RWPE2 (cell line): ENCODE results near the gene CLMN.

ENCODE experiments used
- ATAC-seq: fragments of 200-7000 bp; cut with Tn5 transposase; 3 replicates; pipeline ENCODE4 v1.9.1; 2021; ENCODE audit warnings: low read depth
- DNase-seq: peaks from one replicate; pipeline ENCODE4 v3.0.0-alpha.2; 2020; ENCODE audit warnings: low spot score
- H3K27ac ChIP-seq: fragments of 450-650 bp; 2 replicates; pipeline ENCODE4 v1.5.1; 2017; ENCODE audit warnings: mild to moderate bottlenecking; ENCODE audit not compliant: poor library complexity, severe bottlenecking
- H3K27me3 ChIP-seq: fragments of 250-450 bp; sonication (Bioruptor Pico); 2 replicates; pipeline ENCODE4 v1.5.1; 2021; ENCODE audit warnings: mild to moderate bottlenecking, moderate library complexity; ENCODE audit not compliant: insufficient read depth, poor library complexity, severe bottlenecking
- H3K36me3 ChIP-seq: fragments of 250-450 bp; sonication (Bioruptor Pico); 2 replicates; pipeline ENCODE4 v1.5.1; 2020; ENCODE audit warnings: low read depth, mild to moderate bottlenecking, moderate library complexity
- H3K4me1 ChIP-seq: fragments of 250-450 bp; sonication (Bioruptor Pico); 2 replicates; pipeline ENCODE4 v1.5.1; 2021; ENCODE audit warnings: mild to moderate bottlenecking, moderate library complexity; ENCODE audit not compliant: insufficient read depth, poor library complexity, severe bottlenecking
- H3K4me3 ChIP-seq: fragments of 250-450 bp; sonication (Bioruptor Pico); 2 replicates; pipeline ENCODE4 v1.5.1; 2021; ENCODE audit warnings: mild to moderate bottlenecking, moderate library complexity; ENCODE audit not compliant: severe bottlenecking
- H3K9me3 ChIP-seq: fragments of 250-450 bp; sonication (Bioruptor Pico); 2 replicates; pipeline ENCODE4 v1.5.1; 2021; ENCODE audit warnings: mild to moderate bottlenecking, moderate library complexity; ENCODE audit not compliant: severe bottlenecking
- TF ChIP-seq, protein P1 (sequence below): fragments of 450-650 bp; IDR thresholded peaks from one replicate; pipeline ENCODE4 v1.5.1; 2017; ENCODE audit warnings: mild to moderate bottlenecking, moderate library complexity; ENCODE audit not compliant: poor library complexity, severe bottlenecking

Gene CLMN

DNA sequence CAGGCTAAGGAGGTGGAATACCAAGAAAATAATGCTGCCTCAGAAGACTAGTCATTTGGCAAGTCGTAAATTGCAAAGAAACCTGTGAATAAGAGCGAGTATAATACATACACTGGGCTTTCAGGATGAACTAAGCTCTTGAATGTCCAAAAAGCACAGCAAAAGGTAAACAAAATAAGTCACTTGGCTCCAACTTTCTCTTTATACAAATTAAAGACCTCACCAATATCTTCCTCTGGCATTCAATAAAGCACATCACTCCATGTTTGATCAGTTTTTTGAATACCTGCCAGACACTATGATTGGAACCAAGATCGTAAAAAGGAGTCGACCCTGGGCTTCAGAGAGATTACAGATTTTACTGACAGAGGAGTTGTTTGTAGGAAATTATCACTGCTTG, 165.8 kb downstream of the CLMN start:
- H3K4me3 ChIP-seq = no peak overlapping the region
- no peaks in the 10 kb centered on the region for H3K27me3 ChIP-seq
- peaks cover 6% of the 10 kb centered on the region; the same call in 1 of the 2 replicates for H3K36me3 ChIP-seq
- ATAC-seq = no peak
- no peak for DNase-seq
- TF ChIP-seq, protein P1, sequence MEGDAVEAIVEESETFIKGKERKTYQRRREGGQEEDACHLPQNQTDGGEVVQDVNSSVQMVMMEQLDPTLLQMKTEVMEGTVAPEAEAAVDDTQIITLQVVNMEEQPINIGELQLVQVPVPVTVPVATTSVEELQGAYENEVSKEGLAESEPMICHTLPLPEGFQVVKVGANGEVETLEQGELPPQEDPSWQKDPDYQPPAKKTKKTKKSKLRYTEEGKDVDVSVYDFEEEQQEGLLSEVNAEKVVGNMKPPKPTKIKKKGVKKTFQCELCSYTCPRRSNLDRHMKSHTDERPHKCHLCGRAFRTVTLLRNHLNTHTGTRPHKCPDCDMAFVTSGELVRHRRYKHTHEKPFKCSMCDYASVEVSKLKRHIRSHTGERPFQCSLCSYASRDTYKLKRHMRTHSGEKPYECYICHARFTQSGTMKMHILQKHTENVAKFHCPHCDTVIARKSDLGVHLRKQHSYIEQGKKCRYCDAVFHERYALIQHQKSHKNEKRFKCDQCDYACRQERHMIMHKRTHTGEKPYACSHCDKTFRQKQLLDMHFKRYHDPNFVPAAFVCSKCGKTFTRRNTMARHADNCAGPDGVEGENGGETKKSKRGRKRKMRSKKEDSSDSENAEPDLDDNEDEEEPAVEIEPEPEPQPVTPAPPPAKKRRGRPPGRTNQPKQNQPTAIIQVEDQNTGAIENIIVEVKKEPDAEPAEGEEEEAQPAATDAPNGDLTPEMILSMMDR = no peak
- peaks cover 44% of the 10 kb centered on the region for H3K4me1 ChIP-seq
- no peak overlapping the region for H3K27ac ChIP-seq
- no peaks in the 10 kb centered on the region for H3K9me3 ChIP-seq

DNA sequence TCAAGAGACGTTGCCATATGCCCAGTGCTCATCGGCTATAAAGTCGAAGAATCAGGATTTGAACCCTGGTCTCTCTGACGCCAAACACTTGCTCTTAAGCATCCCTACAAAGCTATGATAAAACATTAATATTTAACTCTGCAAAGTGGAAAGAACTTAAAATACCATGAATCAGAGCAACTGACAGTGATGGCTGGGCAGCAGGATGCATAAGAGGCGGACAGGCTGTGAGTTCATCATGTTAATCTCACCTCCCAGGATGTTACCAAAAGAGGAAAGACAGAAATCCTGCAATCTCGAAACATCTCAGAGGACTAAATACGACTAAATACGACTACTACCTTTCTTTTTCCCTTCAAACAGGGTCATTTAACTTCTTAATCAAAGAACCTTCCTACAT, 168.1 kb downstream of the CLMN start:
- no peaks in the 10 kb centered on the region for H3K9me3 ChIP-seq
- H3K4me1 ChIP-seq = peaks cover 40% of the 10 kb centered on the region
- no peaks in the 10 kb centered on the region for H3K27me3 ChIP-seq
- no peak overlapping the region for H3K27ac ChIP-seq
- TF ChIP-seq, protein P1 = no peak
- H3K4me3 ChIP-seq = no peak overlapping the region
- DNase-seq = no peak
- ATAC-seq = no peak
- peaks cover 6% of the 10 kb centered on the region for H3K36me3 ChIP-seq

DNA sequence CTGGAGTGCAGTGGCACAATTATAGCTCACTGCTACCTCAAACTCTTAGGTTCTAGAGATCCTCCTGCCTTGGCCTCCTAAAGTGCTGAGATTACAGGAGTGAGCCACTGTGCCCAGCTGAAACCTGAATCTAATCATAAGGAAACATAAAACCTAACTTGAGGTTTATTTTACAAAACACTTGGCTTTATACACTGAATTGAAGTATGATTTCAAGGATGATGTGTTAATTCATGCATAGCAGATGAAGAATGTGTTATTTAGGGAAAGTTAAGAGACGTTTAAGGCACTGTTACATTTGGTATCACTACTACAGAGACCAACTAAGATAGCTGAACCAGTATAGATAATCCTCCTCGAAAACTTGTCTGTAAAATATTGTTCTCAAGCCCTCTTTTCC, 168.8 kb downstream of the CLMN start:
- Histone ChIP-seq H3K36me3 (peaks cover 13% of the 10 kb centered on the region), H3K9me3 (no peaks in the 10 kb centered on the region), H3K27ac (no peak overlapping the region), H3K4me1 (peaks cover 39% of the 10 kb centered on the region), H3K27me3 (no peaks in the 10 kb centered on the region), H3K4me3 (no peak overlapping the region)
- no peak for DNase-seq
- TF ChIP-seq, protein P1 = no peak
- no peak for ATAC-seq

DNA sequence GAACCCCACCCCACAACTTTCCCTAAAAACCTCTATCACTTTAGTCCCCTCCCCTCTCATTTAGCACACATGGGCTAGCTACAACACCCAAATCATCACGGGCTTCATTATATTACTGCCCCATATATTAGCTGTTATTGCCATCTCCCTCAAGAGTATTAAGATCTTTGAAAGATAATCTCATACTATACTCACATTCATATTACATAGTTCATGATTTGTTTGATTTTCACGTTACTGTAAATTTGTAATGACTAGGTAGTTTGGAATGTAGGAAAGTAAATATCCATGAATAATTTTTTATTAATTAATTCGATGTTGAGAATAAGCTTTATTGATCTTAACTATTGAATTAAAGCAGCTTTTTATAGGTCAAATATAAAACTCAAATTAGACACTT, 170.3 kb downstream of the CLMN start:
- DNase-seq = no peak
- Histone ChIP-seq H3K36me3 (peaks cover 9% of the 10 kb centered on the region), H3K4me3 (no peak overlapping the region), H3K27ac (no peak overlapping the region), H3K4me1 (peaks cover 27% of the 10 kb centered on the region), H3K27me3 (no peaks in the 10 kb centered on the region), H3K9me3 (peaks cover 4% of the 10 kb centered on the region)
- ATAC-seq = peak; percentile 62; the same call in 2 of the 3 replicates
- TF ChIP-seq, protein P1 = no peak

DNA sequence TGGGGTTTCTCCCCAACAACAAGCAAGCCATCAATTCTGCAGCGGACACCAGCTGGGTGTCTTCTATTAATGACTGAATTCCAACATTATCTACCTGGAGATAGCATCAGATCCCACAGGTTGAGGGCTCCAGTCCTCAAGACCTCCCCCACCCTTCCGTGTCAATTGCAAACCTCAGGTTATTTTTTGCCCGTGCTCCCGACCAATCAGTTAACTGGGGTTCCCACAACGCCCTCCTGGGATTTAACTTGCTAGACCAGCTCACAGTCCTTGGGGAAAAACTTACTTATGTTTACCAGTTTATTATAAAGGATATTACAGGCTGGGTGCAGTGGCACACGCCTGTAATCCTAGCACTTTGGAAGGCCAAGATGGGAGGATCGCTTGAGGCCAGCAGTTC, 172.1 kb downstream of the CLMN start:
- TF ChIP-seq, protein P1 = no peak
- H3K36me3 ChIP-seq = peaks cover 9% of the 10 kb centered on the region
- no peak for DNase-seq
- H3K4me1 ChIP-seq = peaks cover 24% of the 10 kb centered on the region
- H3K27ac ChIP-seq = no peak overlapping the region
- no peak for ATAC-seq
- H3K4me3 ChIP-seq = no peak overlapping the region
- peaks cover 4% of the 10 kb centered on the region for H3K9me3 ChIP-seq
- H3K27me3 ChIP-seq = no peaks in the 10 kb centered on the region
